GM19023 (cell line): ENCODE data around the gene MYOZ3.

Source experiments
- ATAC-seq: cut with Tn5 transposase; IDR thresholded peaks from one replicate; pipeline ENCODE4 v1.9.1; 2021; ENCODE audit warnings: mild to moderate bottlenecking, moderate library complexity; ENCODE audit not compliant: unreplicated experiment

Gene MYOZ3

GRCh38 chr5:150690760-150691159, 29.7 kb downstream of the MYOZ3 start:
- no peak for ATAC-seq

GRCh38 chr5:150692276-150692675, 31.2 kb downstream of the MYOZ3 start:
- ATAC-seq = no peak

GRCh38 chr5:150694612-150695011, 33.6 kb downstream of the MYOZ3 start:
- ATAC-seq = no peak

- ATAC-seq = no peak
Measured at GRCh38 chr5:150700246-150700593, 39.2 kb downstream of the MYOZ3 start.

GRCh38 chr5:150700594-150701377, 39.7 kb downstream of the MYOZ3 start, which contains the start of gene RBM22:
Gene RBM22, minus strand, starts transcription at chr5:150701062. Its CDS starts 77 bp downstream, at chr5:150700985.
- peak; percentile 98 for ATAC-seq

- no peak for ATAC-seq
Measured at GRCh38 chr5:150703762-150704161, 42.7 kb downstream of the MYOZ3 start.

- ATAC-seq = no peak
Measured at GRCh38 chr5:150706776-150707390, 45.8 kb downstream of the MYOZ3 start.

GRCh38 chr5:150710165-150710564, 49.1 kb downstream of the MYOZ3 start:
- ATAC-seq = no peak

- ATAC-seq = no peak
Measured at GRCh38 chr5:150723845-150724244, 62.8 kb downstream of the MYOZ3 start.
